Lower lobe of right lung (tissue), 2 donors: ENCODE data around the gene KRTAP13-4. TPM values are rescaled to one million over a fixed set of nuclear protein-coding genes. Genes with fewer than 3 reads are reported as not detected.

Experiments
- ATAC-seq, 2 donors: fragments of 200-7000 bp; cut with Tn5 transposase; one replicate each; pipeline ENCODE4 v1.9.1; 2020 to 2022; ENCODE audit warnings: mild to moderate bottlenecking in 2 of 2, moderate library complexity in 2 of 2
- DNase-seq: peaks from one replicate; pipeline ENCODE4 v3.0.0-alpha.2; 2020
- H3K27ac ChIP-seq: fragments of 200-600 bp; one replicate; pipeline ENCODE4 v1.8.0; 2022
- H3K27me3 ChIP-seq: fragments of 200-600 bp; one replicate; pipeline ENCODE4 v1.8.0; 2022; ENCODE audit warnings: low read depth
- H3K36me3 ChIP-seq: fragments of 200-600 bp; one replicate; pipeline ENCODE4 v1.8.0; 2022; ENCODE audit warnings: mild to moderate bottlenecking
- H3K4me1 ChIP-seq: fragments of 200-600 bp; one replicate; pipeline ENCODE4 v1.8.0; 2022
- H3K4me3 ChIP-seq: fragments of 200-600 bp; one replicate; pipeline ENCODE4 v1.8.0; 2022; ENCODE audit warnings: mild to moderate bottlenecking
- H3K9me3 ChIP-seq: fragments of 200-600 bp; one replicate; pipeline ENCODE4 v1.8.0; 2022
- intact Hi-C: fragments of 100-400 bp; cut with DNase I; formaldehyde crosslinking; loops from one replicate; pipeline ENCODE4 v1.11.0; 2022
- total RNA-seq: library from RNA; stranded (reverse); fragmentation: NEBNext Ultra II Directional; extraction: Animal tissue kit (Norgen Biotek cat#: 25700); gene quantifications from one replicate; pipeline ENCODE4 v1.2.1, GENCODE V29; 2021
- TF ChIP-seq, protein P1 (sequence below): fragments of 200-600 bp; IDR thresholded peaks from one replicate; pipeline ENCODE4 v1.8.0; 2022; ENCODE audit warnings: antibody characterized with exemption, mild to moderate bottlenecking
- donor health status: DM: no; HTN: yes; CAD: no; lungs with severe emphysema.

The KRTAP13-4 gene
- total RNA-seq, 1 donor from 2014 or later, result not detected

DNA sequence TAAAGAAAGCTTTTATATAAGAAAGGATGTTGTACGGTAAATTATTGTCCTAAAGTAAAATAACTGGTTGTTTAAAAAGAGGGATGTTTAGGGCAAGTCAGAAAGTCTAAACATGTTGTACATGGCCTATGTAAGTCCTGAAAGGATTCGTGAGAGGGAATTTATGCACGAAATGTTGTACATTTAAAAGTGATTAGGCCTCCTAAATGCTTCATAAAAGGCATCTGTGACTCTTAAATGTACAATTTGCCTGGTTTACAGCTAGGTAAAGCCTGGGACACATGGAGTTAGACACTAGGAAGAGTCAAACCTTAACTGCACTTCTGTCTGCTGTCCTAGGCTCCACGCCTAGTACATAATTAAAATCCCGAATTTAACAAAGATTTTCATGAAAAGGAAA, 14.0 kb upstream of the KRTAP13-4 start:
- Histone ChIP-seq H3K4me3 (no peak overlapping the region), H3K36me3 (no peaks in the 10 kb centered on the region), H3K9me3 (no peaks in the 10 kb centered on the region), H3K27ac (no peak overlapping the region), H3K4me1 (no peaks in the 10 kb centered on the region), H3K27me3 (no peaks in the 10 kb centered on the region)
- ATAC-seq (no peak), DNase-seq (no peak)
- intact Hi-C loops, result no loop called here
- TF ChIP-seq, protein P1, sequence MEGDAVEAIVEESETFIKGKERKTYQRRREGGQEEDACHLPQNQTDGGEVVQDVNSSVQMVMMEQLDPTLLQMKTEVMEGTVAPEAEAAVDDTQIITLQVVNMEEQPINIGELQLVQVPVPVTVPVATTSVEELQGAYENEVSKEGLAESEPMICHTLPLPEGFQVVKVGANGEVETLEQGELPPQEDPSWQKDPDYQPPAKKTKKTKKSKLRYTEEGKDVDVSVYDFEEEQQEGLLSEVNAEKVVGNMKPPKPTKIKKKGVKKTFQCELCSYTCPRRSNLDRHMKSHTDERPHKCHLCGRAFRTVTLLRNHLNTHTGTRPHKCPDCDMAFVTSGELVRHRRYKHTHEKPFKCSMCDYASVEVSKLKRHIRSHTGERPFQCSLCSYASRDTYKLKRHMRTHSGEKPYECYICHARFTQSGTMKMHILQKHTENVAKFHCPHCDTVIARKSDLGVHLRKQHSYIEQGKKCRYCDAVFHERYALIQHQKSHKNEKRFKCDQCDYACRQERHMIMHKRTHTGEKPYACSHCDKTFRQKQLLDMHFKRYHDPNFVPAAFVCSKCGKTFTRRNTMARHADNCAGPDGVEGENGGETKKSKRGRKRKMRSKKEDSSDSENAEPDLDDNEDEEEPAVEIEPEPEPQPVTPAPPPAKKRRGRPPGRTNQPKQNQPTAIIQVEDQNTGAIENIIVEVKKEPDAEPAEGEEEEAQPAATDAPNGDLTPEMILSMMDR, result no peak

DNA sequence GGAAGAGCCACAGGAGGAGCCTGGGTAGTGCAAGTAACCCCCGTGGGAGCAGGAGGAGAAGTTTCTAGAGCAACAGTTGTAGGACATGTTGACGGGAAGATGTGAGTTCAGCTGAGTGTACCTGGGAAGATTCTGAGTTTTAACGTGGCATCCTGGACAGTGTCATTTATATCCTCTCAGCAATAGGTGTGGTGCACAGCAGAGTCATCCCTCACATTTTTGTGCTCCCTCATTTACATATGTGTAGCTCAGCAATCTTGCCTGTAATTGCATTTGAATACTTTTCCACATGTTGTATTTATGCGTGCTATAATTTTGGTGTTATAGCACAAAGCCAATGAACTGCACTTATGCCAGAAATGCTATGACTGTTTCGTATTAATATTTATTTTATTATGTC, 4.2 kb upstream of the KRTAP13-4 start, which contains the start of gene KRTAP13-3:
Gene KRTAP13-3, minus strand, starts transcription at position 101 of the 400 bp plus-strand sequence. Its CDS starts 14 bp downstream, at position 87.
- no peak within 1 kb of the TSS for H3K4me3 ChIP-seq
- no peaks in the 10 kb centered on the region for H3K9me3 ChIP-seq
- no peaks in the 10 kb centered on the region for H3K4me1 ChIP-seq
- intact Hi-C loops, result no loop called here
- DNase-seq (no peak), ATAC-seq (no peak)
- H3K27ac ChIP-seq, result no peak within 1 kb of the TSS
- TF ChIP-seq, protein P1, result no peak
- H3K36me3 ChIP-seq, result no peaks in the 10 kb centered on the region
- H3K27me3 ChIP-seq, result no peaks in the 10 kb centered on the region

DNA sequence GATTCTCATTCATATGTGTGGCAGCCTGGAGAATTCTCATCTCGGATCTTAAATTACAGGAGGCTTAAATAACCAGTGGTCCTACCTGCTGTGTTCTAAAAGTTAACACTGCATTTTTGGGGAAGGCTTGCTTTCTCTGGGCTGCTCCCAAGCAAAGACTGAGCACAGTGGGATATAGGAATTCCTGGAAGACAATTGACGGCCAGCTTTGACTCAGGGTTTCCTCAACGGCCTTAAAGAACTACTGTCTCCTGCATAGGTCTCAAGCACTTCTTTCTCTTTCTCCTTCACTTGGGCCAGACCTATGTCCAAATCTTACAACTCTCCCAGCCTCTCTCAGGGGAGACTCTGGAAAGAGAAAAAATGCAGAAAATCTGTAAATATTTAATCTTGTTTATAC, 3.3 kb upstream of the KRTAP13-4 start:
- no peaks in the 10 kb centered on the region for H3K36me3 ChIP-seq
- H3K4me3 ChIP-seq, result no peak overlapping the region
- no peaks in the 10 kb centered on the region for H3K9me3 ChIP-seq
- intact Hi-C loops, result no loop called here
- no peaks in the 10 kb centered on the region for H3K27me3 ChIP-seq
- TF ChIP-seq, protein P1, result no peak
- ATAC-seq (no peak), DNase-seq (no peak)
- H3K27ac ChIP-seq, result no peak overlapping the region
- no peaks in the 10 kb centered on the region for H3K4me1 ChIP-seq

DNA sequence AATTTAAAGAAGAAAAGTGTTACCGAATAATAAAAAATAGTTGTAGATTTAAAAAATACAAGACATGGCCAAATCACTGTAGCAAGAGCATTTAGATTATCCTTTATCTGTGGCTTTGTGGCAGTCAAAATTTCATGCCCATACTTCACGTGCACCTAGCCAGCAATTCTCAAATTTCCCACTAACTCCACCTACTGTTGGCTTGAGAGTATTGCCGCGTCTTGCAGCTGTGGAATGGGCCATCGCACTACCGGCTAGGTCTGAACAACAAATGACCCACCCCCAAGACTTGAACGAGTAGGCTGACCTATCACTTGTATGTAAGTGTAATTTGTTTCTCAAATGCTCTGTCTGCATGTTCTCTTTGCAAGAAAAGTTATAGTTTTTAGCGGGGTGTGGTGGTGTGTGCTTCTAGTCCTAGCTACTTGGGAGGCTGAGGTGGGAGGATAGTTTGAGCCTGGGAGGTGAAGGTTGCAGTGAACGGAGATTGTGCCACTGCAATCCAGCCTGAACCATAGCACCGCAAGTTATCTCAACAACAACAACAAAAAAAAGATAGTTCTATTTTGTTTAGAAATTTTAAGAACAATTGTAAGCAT, 4.1 kb downstream of the KRTAP13-4 start:
- H3K9me3 ChIP-seq, result no peaks in the 10 kb centered on the region
- no peak overlapping the region for H3K27ac ChIP-seq
- intact Hi-C loops, result no loop called here
- no peak overlapping the region for H3K4me3 ChIP-seq
- no peaks in the 10 kb centered on the region for H3K36me3 ChIP-seq
- H3K27me3 ChIP-seq, result no peaks in the 10 kb centered on the region
- TF ChIP-seq, protein P1, result peak; percentile 57
- H3K4me1 ChIP-seq, result no peaks in the 10 kb centered on the region
- DNase-seq (no peak), ATAC-seq (peak; percentile 57 to 61)

DNA sequence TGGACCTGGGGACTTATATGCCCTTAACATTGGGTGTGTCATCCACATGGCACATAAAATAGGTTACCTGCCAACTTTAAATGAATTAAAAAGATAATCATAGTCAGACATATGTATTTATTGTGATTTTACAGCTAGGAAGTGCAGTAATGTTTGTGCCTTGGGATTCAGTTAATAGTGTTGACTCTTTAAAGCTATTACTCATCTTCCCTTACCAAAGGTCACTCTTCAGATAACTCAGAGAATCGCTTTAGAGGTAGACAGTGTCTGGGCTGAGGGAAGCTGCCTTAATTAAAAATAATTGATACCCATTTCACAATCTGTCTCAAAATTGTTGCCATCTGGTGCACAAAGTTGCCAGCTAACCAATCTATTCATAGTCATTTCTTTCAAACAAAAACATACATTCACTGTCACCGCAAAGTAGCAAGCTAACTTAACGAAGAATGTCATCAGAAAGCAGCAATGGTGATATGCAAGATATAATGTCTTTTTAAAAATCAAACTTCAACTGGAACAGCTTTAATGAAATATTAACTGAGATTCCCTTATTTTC, 7.1 kb downstream of the KRTAP13-4 start:
- Histone ChIP-seq H3K36me3 (no peaks in the 10 kb centered on the region), H3K4me3 (no peak overlapping the region), H3K27me3 (no peaks in the 10 kb centered on the region), H3K9me3 (no peaks in the 10 kb centered on the region), H3K27ac (no peak overlapping the region), H3K4me1 (no peaks in the 10 kb centered on the region)
- TF ChIP-seq, protein P1, result no peak
- intact Hi-C loops, result no loop called here
- DNase-seq (no peak), ATAC-seq (no peak)
